ENCODE measurements around the gene OPCML.

- TF ChIP-seq CTCF (IDR thresholded peaks at IDR 0.05; ENCODE audit: low read length) (no peak), EZH2 (optimal IDR thresholded peaks at IDR 0.05; ENCODE audit: low read depth, low read length) (no peak)
Measured at GRCh38 chr11:132658004-132658403, 874.3 kb downstream of the OPCML start.
